GM19193 (cell line): ENCODE data around the gene OARD1.
A peak's percentile ranks its signal among the peaks of the same experiment; 100 is the strongest.

ENCODE experiments used
- POLR2A ChIP-seq: IDR thresholded peaks from 4 replicates; pipeline ENCODE4 v1.6.1; 2011; ENCODE audit not compliant: insufficient read depth, insufficient read length; ENCODE audit errors: extremely low read depth

Gene OARD1

GRCh38 chr6:41080621-41081020 is 8.5 kb upstream of the OARD1 start:
- TF ChIP-seq POLR2A = no peak

GRCh38 chr6:41079080-41079479 is 6.9 kb upstream of the OARD1 start:
- TF ChIP-seq POLR2A = no peak

- TF ChIP-seq POLR2A = no peak
Measured at GRCh38 chr6:41078101-41078500, 5.9 kb upstream of the OARD1 start.

- TF ChIP-seq POLR2A = no peak
Measured at GRCh38 chr6:41077536-41077935, 5.4 kb upstream of the OARD1 start.

GRCh38 chr6:41075651-41076626 is 3.8 kb upstream of the OARD1 start:
- no peak for TF ChIP-seq POLR2A

GRCh38 chr6:41074692-41075436 is 2.7 kb upstream of the OARD1 start:
- TF ChIP-seq POLR2A = no peak

GRCh38 chr6:41073968-41074691 is 2.0 kb upstream of the OARD1 start:
- no peak for TF ChIP-seq POLR2A

GRCh38 chr6:41073203-41073967 is 1.2 kb upstream of the OARD1 start:
- peak; percentile 84 for TF ChIP-seq POLR2A

- TF ChIP-seq POLR2A = no peak
Measured at GRCh38 chr6:41072836-41073202, 663 bp upstream of the OARD1 start, which contains the start of gene NFYA. NFYA (plus strand) TSS chr6:41072974; CDS start chr6:41079090, 6,116 bp downstream.

- no peak for TF ChIP-seq POLR2A
Measured at GRCh38 chr6:41071501-41071922, 644 bp downstream of the OARD1 start.

GRCh38 chr6:41066867-41067304 is 5.3 kb downstream of the OARD1 start:
- no peak for TF ChIP-seq POLR2A

- no peak for TF ChIP-seq POLR2A
Measured at GRCh38 chr6:41065550-41066026, 6.6 kb downstream of the OARD1 start.

GRCh38 chr6:41064841-41065240 is 7.3 kb downstream of the OARD1 start:
- no peak for TF ChIP-seq POLR2A

GRCh38 chr6:41063884-41064285 is 8.3 kb downstream of the OARD1 start:
- TF ChIP-seq POLR2A = no peak

GRCh38 chr6:41062056-41062455 is 10.1 kb downstream of the OARD1 start:
- no peak for TF ChIP-seq POLR2A

GRCh38 chr6:41061196-41061726 is 10.9 kb downstream of the OARD1 start:
- TF ChIP-seq POLR2A = no peak
